BJ (cell line): ENCODE data around the gene MTARC1. TPM values are rescaled to one million over a fixed set of nuclear protein-coding genes. Genes with fewer than 3 reads are reported as not detected.

Source experiments
- CTCF ChIA-PET: fragments of 350-600 bp; formaldehyde crosslinking; extraction: SDS; loops from one replicate; lab custom pipeline; 2021; ENCODE audit warnings: antibody characterized with exemption, inconsistent platforms; lab: Yijun Ruan, JAX
- POLR2A ChIA-PET: fragments of 300-600 bp; sonication (Branson Sonifier 250); formaldehyde crosslinking; extraction: SDS; loops from one replicate; lab custom pipeline; 2021; ENCODE audit warnings: antibody characterized with exemption; lab: Charles Lee
- DNase-seq: peaks from one replicate; pipeline ENCODE4 v3.0.0-alpha.2; 2011; ENCODE audit warnings: low read depth
- H3K27me3 ChIP-seq: 2 replicates; pipeline ENCODE4 v1.6.0; 2011; ENCODE audit warnings: low read length; ENCODE audit not compliant: control insufficient read depth, insufficient read depth
- H3K36me3 ChIP-seq: 2 replicates; pipeline ENCODE4 v1.5.1; 2011; ENCODE audit warnings: low read length; ENCODE audit not compliant: control insufficient read depth, insufficient read depth
- H3K4me3 ChIP-seq: 2 replicates; pipeline ENCODE4 v1.5.1; 2011; ENCODE audit warnings: low read depth, mild to moderate bottlenecking, control low read depth, low read length
- polyA plus RNA-seq: library from polyadenylated mRNA; depleted of rRNA; stranded (reverse); fragments of >200 nt; gene quantifications from 2 replicates; pipeline ENCODE4 v1.2.3, GENCODE V29; 2011
- TF ChIP-seq, protein P1 (sequence below): IDR thresholded peaks from 2 replicates; pipeline ENCODE4 v1.5.1; 2011; ENCODE audit warnings: low read depth, mild to moderate bottlenecking, control low read depth, inconsistent platforms, low read length, moderate library complexity; ENCODE audit not compliant: insufficient read depth

The MTARC1 gene
- polyA plus RNA-seq, 1 experiment = 0.72 TPM

GRCh38 chr1:220811695-220812094 is 25.0 kb downstream of the MTARC1 start:
- no peak overlapping the region for H3K4me3 ChIP-seq
- ChIA-PET CTCF (interaction anchor here (1.3 to 2.1 kb wide), 5 partner anchors 20 to 1643 kb away, joined by 3 to 13 read pairs (median 6); no protein-coding TSS in a partner anchor), POLR2A (no interaction called here)
- H3K36me3 ChIP-seq = no peaks in the 10 kb centered on the region
- no peak for DNase-seq
- peaks cover 2% of the 10 kb centered on the region; the same call in 1 of the 2 replicates for H3K27me3 ChIP-seq
- TF ChIP-seq, protein P1, sequence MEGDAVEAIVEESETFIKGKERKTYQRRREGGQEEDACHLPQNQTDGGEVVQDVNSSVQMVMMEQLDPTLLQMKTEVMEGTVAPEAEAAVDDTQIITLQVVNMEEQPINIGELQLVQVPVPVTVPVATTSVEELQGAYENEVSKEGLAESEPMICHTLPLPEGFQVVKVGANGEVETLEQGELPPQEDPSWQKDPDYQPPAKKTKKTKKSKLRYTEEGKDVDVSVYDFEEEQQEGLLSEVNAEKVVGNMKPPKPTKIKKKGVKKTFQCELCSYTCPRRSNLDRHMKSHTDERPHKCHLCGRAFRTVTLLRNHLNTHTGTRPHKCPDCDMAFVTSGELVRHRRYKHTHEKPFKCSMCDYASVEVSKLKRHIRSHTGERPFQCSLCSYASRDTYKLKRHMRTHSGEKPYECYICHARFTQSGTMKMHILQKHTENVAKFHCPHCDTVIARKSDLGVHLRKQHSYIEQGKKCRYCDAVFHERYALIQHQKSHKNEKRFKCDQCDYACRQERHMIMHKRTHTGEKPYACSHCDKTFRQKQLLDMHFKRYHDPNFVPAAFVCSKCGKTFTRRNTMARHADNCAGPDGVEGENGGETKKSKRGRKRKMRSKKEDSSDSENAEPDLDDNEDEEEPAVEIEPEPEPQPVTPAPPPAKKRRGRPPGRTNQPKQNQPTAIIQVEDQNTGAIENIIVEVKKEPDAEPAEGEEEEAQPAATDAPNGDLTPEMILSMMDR = no peak

GRCh38 chr1:220812308-220812707 is 25.6 kb downstream of the MTARC1 start:
- no peaks in the 10 kb centered on the region for H3K36me3 ChIP-seq
- TF ChIP-seq, protein P1 = no peak
- CTCF ChIA-PET = interaction anchor here (1.3 kb wide), 1 partner anchor 20 kb away, joined by 3 read pairs; no protein-coding TSS in a partner anchor
- no peak for DNase-seq
- no peak overlapping the region for H3K4me3 ChIP-seq
- POLR2A ChIA-PET = no interaction called here
- peaks cover 2% of the 10 kb centered on the region; the same call in 1 of the 2 replicates for H3K27me3 ChIP-seq

GRCh38 chr1:220813013-220813412 is 26.3 kb downstream of the MTARC1 start:
- Histone ChIP-seq H3K27me3 (peaks cover 2% of the 10 kb centered on the region; the same call in 1 of the 2 replicates), H3K4me3 (no peak overlapping the region), H3K36me3 (no peaks in the 10 kb centered on the region)
- CTCF ChIA-PET = interaction anchor here (1.5 kb wide), 1 partner anchor 12 kb away, joined by 4 read pairs; no protein-coding TSS in a partner anchor
- DNase-seq = no peak
- TF ChIP-seq, protein P1 = no peak
- POLR2A ChIA-PET = no interaction called here

GRCh38 chr1:220815409-220815808 is 28.7 kb downstream of the MTARC1 start:
- CTCF ChIA-PET = interaction anchor here (0.8 to 1.6 kb wide), 2 partner anchors 15 to 620 kb away, joined by 3 read pairs; no protein-coding TSS in a partner anchor
- no peaks in the 10 kb centered on the region for H3K27me3 ChIP-seq
- POLR2A ChIA-PET = no interaction called here
- DNase-seq = no peak
- no peak overlapping the region for H3K4me3 ChIP-seq
- no peaks in the 10 kb centered on the region for H3K36me3 ChIP-seq
- TF ChIP-seq, protein P1 = no peak

GRCh38 chr1:220817907-220818306 is 31.2 kb downstream of the MTARC1 start:
- CTCF ChIA-PET = interaction anchor here (0.8 to 2.4 kb wide), 3 partner anchors 56 to 1637 kb away, joined by 3 to 8 read pairs (median 3); no protein-coding TSS in a partner anchor
- Histone ChIP-seq H3K27me3 (peaks cover 4% of the 10 kb centered on the region), H3K4me3 (no peak overlapping the region), H3K36me3 (no peaks in the 10 kb centered on the region)
- DNase-seq = peak; percentile 76
- POLR2A ChIA-PET = no interaction called here
- TF ChIP-seq, protein P1 = no peak
